ENCODE measurements around the gene NR2C1. TPM values are rescaled to one million over a fixed set of nuclear protein-coding genes. Genes with fewer than 3 reads are reported as not detected.

NR2C1 gene
- total RNA-seq, 2 donors from 2014 or later, result 16.2 to 28.8 TPM

- ATAC-seq (no peak), DNase-seq (no peak)
- H3K4me3 ChIP-seq, result no peak overlapping the region
- TF ChIP-seq CTCF (IDR thresholded peaks at IDR 0.05), result no peak
- TF ChIP-seq POLR2A (IDR thresholded peaks at IDR 0.05), result no peak
- H3K4me1 ChIP-seq, result no peaks in the 10 kb centered on the region
- H3K27me3 ChIP-seq, result no peaks in the 10 kb centered on the region
- WGBS, 2 donors, result 93 to 100% methylated on average over 2 of the region's 2 CpGs
- H3K36me3 ChIP-seq (replicated peaks in 1 of 2; ENCODE audit: insufficient read depth in 1 of 2, low read depth in 2 of 2), result peaks cover 0 to 5% of the 10 kb centered on the region in 2 donors
- no peaks in the 10 kb centered on the region for H3K9me3 ChIP-seq
- no peak overlapping the region for H3K27ac ChIP-seq
- intact Hi-C loops (cut with DNase I), result no loop called here
Observed at GRCh38 chr12:94971923-94972322, 101.5 kb downstream of the NR2C1 start.

- peaks cover 0 to 5% of the 10 kb centered on the region in 2 donors for H3K36me3 ChIP-seq (replicated peaks in 1 of 2; ENCODE audit: insufficient read depth in 1 of 2, low read depth in 2 of 2)
- DNase-seq, result no peak
- no peaks in the 10 kb centered on the region for H3K9me3 ChIP-seq
- 90 to 95% methylated on average over 1 of the region's 1 CpG for WGBS, 2 donors
- H3K27ac ChIP-seq, result no peak overlapping the region
- H3K4me1 ChIP-seq, result no peaks in the 10 kb centered on the region
- ATAC-seq, result no peak
- intact Hi-C loops (cut with DNase I), result no loop called here
- TF ChIP-seq POLR2A (IDR thresholded peaks at IDR 0.05) (no peak), CTCF (IDR thresholded peaks at IDR 0.05) (no peak)
- no peaks in the 10 kb centered on the region for H3K27me3 ChIP-seq
- no peak overlapping the region for H3K4me3 ChIP-seq
Observed at GRCh38 chr12:94970560-94970959, 102.9 kb downstream of the NR2C1 start.

Other genes with a start within 250 kb of the NR2C1 start
- gene NDUFA12, start 69.9 kb downstream of the NR2C1 start, total RNA-seq, result 10 to 100 TPM; 21.4 to 41.0 TPM
- gene FGD6, start 143.8 kb upstream of the NR2C1 start, total RNA-seq, result 10 to 100 TPM; 15.8 to 19.1 TPM
- 10 to 100 TPM; 50.8 to 56.4 TPM for gene VEZT, start 144.2 kb upstream of the NR2C1 start, total RNA-seq

Data from body of pancreas (tissue), 4 donors.